GM12872 (cell line): Measurements from ENCODE around the gene ZBTB16.

Source experiments
- TF ChIP-seq, protein P1 (sequence below): IDR thresholded peaks from 3 replicates; pipeline ENCODE4 v1.5.1; 2011; ENCODE audit warnings: low read depth, mild to moderate bottlenecking, low read length, moderate library complexity; ENCODE audit not compliant: insufficient read depth

Gene ZBTB16

DNA sequence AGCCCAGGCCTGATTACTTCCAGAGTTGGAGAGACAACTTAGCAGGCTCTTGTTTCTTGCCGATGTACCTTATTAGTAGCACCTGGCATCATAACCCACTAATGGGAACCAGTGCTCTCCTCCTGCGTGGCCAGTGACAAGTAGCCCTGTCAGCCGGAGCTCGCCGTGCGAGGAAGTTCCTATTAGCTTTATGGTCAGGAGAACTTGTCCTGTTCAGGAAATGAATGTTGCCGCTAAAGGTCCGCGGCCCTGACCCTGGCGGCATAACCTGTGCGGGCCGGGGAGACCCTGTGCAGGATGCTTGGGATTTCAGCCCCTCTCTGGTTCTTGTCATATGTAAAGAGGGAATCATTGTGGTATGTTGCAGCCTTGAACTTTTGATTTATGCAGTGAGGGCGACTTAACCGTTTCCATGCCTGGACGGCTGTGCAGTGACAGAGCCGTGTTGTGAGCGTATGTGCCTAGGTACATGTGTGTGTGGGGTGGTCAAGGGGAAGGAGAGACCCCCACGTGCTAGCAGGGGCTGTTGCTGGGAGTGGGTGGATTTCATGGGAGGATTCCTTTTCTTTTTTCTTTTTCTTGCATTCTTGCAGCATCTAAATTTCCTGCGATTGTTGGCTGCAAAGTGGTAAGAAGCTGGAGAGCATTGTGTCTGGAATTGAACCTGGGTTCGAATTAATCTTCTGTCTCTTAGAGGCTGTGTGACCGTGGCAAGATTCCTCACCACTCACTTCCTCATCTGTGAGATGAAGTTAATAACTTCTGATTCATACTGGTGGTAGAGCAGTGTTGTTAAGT, 15.2 kb downstream of the ZBTB16 start:
- TF ChIP-seq, protein P1, sequence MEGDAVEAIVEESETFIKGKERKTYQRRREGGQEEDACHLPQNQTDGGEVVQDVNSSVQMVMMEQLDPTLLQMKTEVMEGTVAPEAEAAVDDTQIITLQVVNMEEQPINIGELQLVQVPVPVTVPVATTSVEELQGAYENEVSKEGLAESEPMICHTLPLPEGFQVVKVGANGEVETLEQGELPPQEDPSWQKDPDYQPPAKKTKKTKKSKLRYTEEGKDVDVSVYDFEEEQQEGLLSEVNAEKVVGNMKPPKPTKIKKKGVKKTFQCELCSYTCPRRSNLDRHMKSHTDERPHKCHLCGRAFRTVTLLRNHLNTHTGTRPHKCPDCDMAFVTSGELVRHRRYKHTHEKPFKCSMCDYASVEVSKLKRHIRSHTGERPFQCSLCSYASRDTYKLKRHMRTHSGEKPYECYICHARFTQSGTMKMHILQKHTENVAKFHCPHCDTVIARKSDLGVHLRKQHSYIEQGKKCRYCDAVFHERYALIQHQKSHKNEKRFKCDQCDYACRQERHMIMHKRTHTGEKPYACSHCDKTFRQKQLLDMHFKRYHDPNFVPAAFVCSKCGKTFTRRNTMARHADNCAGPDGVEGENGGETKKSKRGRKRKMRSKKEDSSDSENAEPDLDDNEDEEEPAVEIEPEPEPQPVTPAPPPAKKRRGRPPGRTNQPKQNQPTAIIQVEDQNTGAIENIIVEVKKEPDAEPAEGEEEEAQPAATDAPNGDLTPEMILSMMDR = no peak

DNA sequence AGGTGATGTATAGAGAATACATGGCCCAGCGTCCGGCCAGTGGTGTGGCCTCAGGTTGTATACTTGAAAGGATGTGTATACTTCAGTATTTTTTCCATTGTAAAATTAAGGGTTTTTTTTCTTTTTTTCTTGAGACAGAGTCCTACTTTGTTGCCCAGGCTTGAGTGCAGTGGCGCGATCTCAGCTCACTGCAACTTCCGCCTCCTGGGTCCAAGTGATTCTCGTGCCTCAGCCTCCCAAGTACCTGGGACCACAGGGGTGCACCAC, 15.8 kb downstream of the ZBTB16 start:
- TF ChIP-seq, protein P1 = no peak

DNA sequence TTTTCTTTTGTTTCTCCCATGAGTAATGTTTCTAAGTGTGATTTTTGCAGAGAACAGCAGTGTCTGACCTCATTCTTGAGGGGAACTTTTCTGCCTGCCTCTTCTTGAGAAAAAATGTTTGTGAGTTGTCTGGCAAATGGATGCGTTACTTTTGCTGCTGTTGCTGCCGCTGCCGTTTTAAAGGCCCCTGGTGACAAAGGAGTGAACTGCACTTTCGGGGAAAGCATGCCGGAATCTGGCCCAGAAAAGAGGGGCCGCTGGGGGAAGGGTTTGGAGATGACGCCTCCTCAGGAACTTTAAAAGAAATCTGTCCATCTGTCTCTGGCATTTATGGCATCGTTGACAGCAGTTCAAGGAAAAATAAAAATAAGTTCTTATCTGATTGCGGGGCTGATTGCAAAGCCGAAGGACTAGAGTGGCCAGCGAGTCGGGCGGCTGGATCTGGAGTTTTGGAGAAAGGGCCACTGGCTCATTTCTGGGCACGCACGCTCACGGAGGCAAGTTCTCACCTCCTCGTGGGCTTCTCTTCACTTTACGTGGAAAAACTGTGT, 16.5 kb downstream of the ZBTB16 start:
- TF ChIP-seq, protein P1 = peak; percentile 58; the same call in 2 of the 3 replicates

DNA sequence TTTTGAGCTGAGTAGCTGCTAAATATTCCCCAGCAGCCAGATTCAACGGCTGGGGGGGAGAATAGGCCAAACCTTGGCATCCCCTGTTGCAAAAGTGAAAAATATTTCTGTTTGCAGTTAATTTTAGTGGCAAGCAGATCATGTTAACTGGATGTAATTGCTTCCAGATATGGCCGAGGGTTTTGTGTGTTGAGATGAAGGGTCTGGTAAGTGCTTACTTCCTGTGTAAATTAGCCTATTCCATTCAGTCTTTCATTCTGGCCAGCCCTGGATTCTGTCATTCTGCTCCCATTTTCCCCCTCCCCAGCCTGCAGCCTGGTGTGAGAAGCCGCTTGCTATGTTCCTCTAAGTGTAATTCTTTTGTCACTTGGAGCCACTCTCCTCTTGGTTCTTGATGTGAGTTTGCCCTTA, 17.4 kb downstream of the ZBTB16 start:
- TF ChIP-seq, protein P1 = no peak

DNA sequence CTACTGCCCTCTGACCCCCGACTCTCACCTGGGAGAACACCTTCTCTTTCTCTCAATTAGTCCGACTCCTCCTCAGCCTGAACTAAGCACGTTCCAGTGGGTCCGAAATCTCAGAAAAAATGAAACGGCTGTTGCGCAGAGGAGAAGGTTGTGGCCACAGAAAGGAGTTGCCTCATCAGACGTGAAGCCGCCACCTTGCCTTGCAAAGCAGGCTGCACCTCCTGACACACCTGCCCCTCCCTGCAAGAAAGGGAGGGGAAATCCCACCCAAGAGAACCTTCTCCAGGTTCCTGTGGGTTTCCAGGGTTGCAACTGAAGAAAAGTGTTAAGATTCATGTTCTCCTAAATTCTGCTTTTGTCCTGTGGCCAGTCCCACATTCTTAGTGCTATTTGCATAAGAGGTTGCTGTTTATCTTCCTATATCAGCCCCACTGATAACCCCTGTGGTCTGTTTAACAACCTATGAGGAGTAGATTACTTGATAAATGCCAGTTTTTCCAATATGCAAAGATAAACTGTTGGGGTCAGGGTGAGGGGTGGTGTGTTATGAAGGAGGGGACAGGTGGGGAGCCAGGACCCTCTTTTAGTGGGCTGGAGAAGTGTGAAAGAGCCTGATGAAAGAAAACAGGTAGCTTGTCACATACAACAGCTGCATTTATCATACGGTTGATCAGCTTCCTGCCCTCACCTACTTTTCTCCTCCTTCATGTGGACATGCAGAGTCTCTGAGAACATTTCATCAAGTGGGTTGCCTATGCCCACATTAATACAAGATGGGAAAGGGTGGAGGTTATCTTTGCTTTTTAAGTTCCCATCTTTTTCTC, 18.2 kb downstream of the ZBTB16 start:
- TF ChIP-seq, protein P1 = no peak

DNA sequence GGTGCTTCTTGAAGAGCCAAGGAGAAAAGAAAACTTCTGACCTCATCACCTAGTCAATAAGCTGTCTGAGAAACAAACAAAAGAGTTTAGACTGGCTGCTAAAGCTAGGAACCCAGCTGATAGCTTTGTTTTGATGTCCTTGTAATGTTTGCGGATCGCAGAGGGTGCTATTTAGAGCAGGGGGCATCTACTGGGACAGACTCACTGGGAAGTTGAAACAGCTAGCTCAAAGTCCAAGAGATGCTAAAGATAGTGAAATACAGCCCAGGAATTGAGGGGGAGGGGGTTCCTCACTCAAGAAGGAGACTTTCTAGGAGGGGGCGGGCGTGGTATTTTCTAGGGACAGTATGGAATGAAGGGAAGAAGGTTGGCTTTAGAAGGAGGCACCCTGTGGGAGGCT, 18.9 kb downstream of the ZBTB16 start:
- TF ChIP-seq, protein P1 = no peak

DNA sequence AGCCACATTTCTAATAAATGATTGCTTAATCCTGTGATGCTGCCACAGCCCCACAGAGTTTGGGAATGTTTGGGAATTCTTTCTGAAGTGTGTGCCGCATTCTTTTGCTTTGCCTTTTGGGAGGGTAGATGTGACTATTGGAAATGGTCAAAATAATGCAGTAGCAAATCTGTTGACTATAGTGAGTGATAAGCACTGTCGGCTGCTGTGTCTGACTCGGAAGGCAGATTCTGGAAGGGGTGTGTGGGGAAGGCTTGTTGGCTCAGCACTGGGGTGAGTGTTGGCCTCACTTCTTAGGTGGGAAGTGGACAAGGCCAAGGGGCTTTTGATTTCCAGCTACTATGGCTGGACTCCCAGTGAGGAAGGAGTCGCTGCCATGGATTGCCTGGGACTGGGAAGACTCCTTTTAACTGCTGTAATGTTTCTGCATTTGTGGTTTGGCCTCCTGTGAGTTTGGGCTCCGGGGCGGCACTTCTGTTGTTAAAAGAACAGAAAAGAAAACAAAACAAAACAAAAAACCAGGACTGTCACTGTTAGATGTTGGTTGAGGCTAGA, 20.1 kb downstream of the ZBTB16 start:
- TF ChIP-seq, protein P1 = no peak
